Mesendoderm (in vitro differentiated cells): Measurements from ENCODE around the gene SNCA.
A peak's percentile ranks its signal among the peaks of the same experiment; 100 is the strongest.

Experiments
- DNase-seq: peaks from one replicate; pipeline ENCODE4 v3.0.0; 2013
- H2AK5ac ChIP-seq: 2 replicates; pipeline ENCODE4 v1.6.1; 2013; ENCODE audit warnings: low read length, inconsistent platforms
- H2BK120ac ChIP-seq: 2 replicates; pipeline ENCODE4 v1.6.1; 2013; ENCODE audit warnings: low read depth, mild to moderate bottlenecking, low read length, moderate library complexity, mixed read lengths
- H2BK15ac ChIP-seq: replicated peaks from 2 replicates; pipeline ENCODE4 v1.6.1; 2013; ENCODE audit warnings: low read depth, mild to moderate bottlenecking, moderate library complexity
- H2BK5ac ChIP-seq: 2 replicates; pipeline ENCODE4 v1.6.1; 2013; ENCODE audit warnings: low read length, inconsistent platforms
- H3K18ac ChIP-seq: 2 replicates; pipeline ENCODE4 v1.6.1; 2013; ENCODE audit warnings: mild to moderate bottlenecking, low read length, mixed read lengths
- H3K23ac ChIP-seq: one replicate; pipeline ENCODE4 v1.6.1; 2013; ENCODE audit warnings: low read length
- H3K27ac ChIP-seq: 2 replicates; pipeline ENCODE4 v1.5.1; 2013; ENCODE audit warnings: low read depth, mild to moderate bottlenecking, inconsistent platforms, low read length, moderate library complexity
- H3K27me3 ChIP-seq: 2 replicates; pipeline ENCODE4 v1.6.1; 2013; ENCODE audit warnings: low read length, control low read depth, mild to moderate bottlenecking, inconsistent platforms; ENCODE audit not compliant: insufficient read depth, poor library complexity
- H3K36me3 ChIP-seq: 2 replicates; pipeline ENCODE4 v1.6.1; 2013; ENCODE audit warnings: low read length, inconsistent platforms; ENCODE audit not compliant: control insufficient read depth, insufficient read depth
- H3K4ac ChIP-seq: one replicate; pipeline ENCODE4 v1.6.1; 2013; ENCODE audit warnings: low read depth, mild to moderate bottlenecking, low read length, moderate library complexity
- H3K4me1 ChIP-seq: 2 replicates; pipeline ENCODE4 v1.6.1; 2013; ENCODE audit warnings: low read depth, low read length, inconsistent platforms; ENCODE audit not compliant: control insufficient read depth
- H3K4me2 ChIP-seq: 2 replicates; pipeline ENCODE4 v1.6.1; 2013; ENCODE audit warnings: low read length
- H3K4me3 ChIP-seq: 2 replicates; pipeline ENCODE4 v1.5.1; 2013; ENCODE audit warnings: mild to moderate bottlenecking, low read length
- H3K56ac ChIP-seq: one replicate; pipeline ENCODE4 v1.6.1; 2013; ENCODE audit warnings: low read length
- H3K79me1 ChIP-seq: 2 replicates; pipeline ENCODE4 v1.6.1; 2013; ENCODE audit warnings: low read length, inconsistent platforms
- H3K79me2 ChIP-seq: 2 replicates; pipeline ENCODE4 v1.6.1; 2013; ENCODE audit warnings: mild to moderate bottlenecking, low read length; ENCODE audit not compliant: control insufficient read depth, insufficient read depth
- H3K9ac ChIP-seq: 2 replicates; pipeline ENCODE4 v1.6.1; 2013; ENCODE audit warnings: low read length, inconsistent platforms
- H4K5ac ChIP-seq: one replicate; pipeline ENCODE4 v1.6.1; 2013; ENCODE audit warnings: low read length
- H4K8ac ChIP-seq: one replicate; pipeline ENCODE4 v1.6.1; 2013; ENCODE audit warnings: low read depth, mild to moderate bottlenecking, control low read depth, low read length, moderate library complexity
- WGBS: extraction: QIAGEN DNeasy Blood & Tissue Kit; methylation state at CpG from one replicate; pipeline ENCODE4 v1.1.7; 2013; ENCODE audit warnings: low lambda C conversion rate, missing lambda C conversion rate; ENCODE audit not compliant: insufficient coverage; ENCODE audit errors: extremely low coverage; 5-methylcytosine and 5-hydroxymethylcytosine counted together

Gene SNCA

GRCh38 chr4:89722517-89722916 is 114.4 kb downstream of the SNCA start:
- Histone ChIP-seq H4K5ac (no peak overlapping the region), H3K4me3 (no peak overlapping the region), H3K27me3 (no peaks in the 10 kb centered on the region), H2BK5ac (no peak overlapping the region), H2BK120ac (no peak overlapping the region), H3K79me2 (no peaks in the 10 kb centered on the region), H4K8ac (no peak overlapping the region), H3K27ac (no peak overlapping the region), H3K4me1 (no peaks in the 10 kb centered on the region), H3K18ac (no peak overlapping the region), H3K56ac (no peak overlapping the region), H3K4ac (no peak overlapping the region), H3K36me3 (no peaks in the 10 kb centered on the region), H3K23ac (no peak overlapping the region), H3K79me1 (no peaks in the 10 kb centered on the region), H3K4me2 (no peak overlapping the region), H2AK5ac (no peak overlapping the region), H3K9ac (no peak overlapping the region), H2BK15ac (no peak overlapping the region)
- WGBS = no CpG with 5 or more reads among the region's 2 CpGs
- DNase-seq = no peak

- no CpG with 5 or more reads among the region's 2 CpGs for whole genome bisulfite sequencing
- Histone ChIP-seq H4K5ac (no peak overlapping the region), H4K8ac (no peak overlapping the region), H2AK5ac (no peak overlapping the region), H3K4me2 (no peak overlapping the region), H2BK120ac (no peak overlapping the region), H3K27ac (no peak overlapping the region), H3K23ac (no peak overlapping the region), H3K18ac (no peak overlapping the region), H3K36me3 (no peaks in the 10 kb centered on the region), H2BK15ac (no peak overlapping the region), H3K9ac (no peak overlapping the region), H2BK5ac (no peak overlapping the region), H3K4me3 (no peak overlapping the region), H3K27me3 (no peaks in the 10 kb centered on the region), H3K79me2 (no peaks in the 10 kb centered on the region), H3K79me1 (no peaks in the 10 kb centered on the region), H3K4ac (no peak overlapping the region), H3K4me1 (no peaks in the 10 kb centered on the region), H3K56ac (no peak overlapping the region)
- DNase-seq = peak; percentile 32
Observed at GRCh38 chr4:89720981-89721380, 116.0 kb downstream of the SNCA start.

GRCh38 chr4:89719536-89720090 is 117.3 kb downstream of the SNCA start:
- Histone ChIP-seq H3K4me1 (no peaks in the 10 kb centered on the region), H3K9ac (no peak overlapping the region), H3K4me3 (no peak overlapping the region), H3K36me3 (no peaks in the 10 kb centered on the region), H4K5ac (no peak overlapping the region), H2BK120ac (no peak overlapping the region), H3K4ac (no peak overlapping the region), H3K23ac (no peak overlapping the region), H3K27me3 (no peaks in the 10 kb centered on the region), H3K79me1 (no peaks in the 10 kb centered on the region), H3K4me2 (no peak overlapping the region), H3K79me2 (no peaks in the 10 kb centered on the region), H2BK5ac (no peak overlapping the region), H2AK5ac (no peak overlapping the region), H3K27ac (no peak overlapping the region), H3K18ac (no peak overlapping the region), H2BK15ac (no peak overlapping the region), H4K8ac (no peak overlapping the region), H3K56ac (no peak overlapping the region)
- DNase-seq = no peak
- no CpG with 5 or more reads among the region's 7 CpGs for WGBS

GRCh38 chr4:89716893-89717292 is 120.1 kb downstream of the SNCA start:
- no peaks in the 10 kb centered on the region for H3K36me3 ChIP-seq
- no peak overlapping the region for H3K27ac ChIP-seq
- H4K8ac ChIP-seq = no peak overlapping the region
- H3K27me3 ChIP-seq = no peaks in the 10 kb centered on the region
- no peak overlapping the region for H2BK5ac ChIP-seq
- H3K79me2 ChIP-seq = no peaks in the 10 kb centered on the region
- H4K5ac ChIP-seq = no peak overlapping the region
- no peak for DNase-seq
- H3K4me3 ChIP-seq = no peak overlapping the region
- no peaks in the 10 kb centered on the region for H3K4me1 ChIP-seq
- H2AK5ac ChIP-seq = no peak overlapping the region
- no peak overlapping the region for H3K18ac ChIP-seq
- H2BK15ac ChIP-seq = no peak overlapping the region
- H3K79me1 ChIP-seq = no peaks in the 10 kb centered on the region
- WGBS = no CpG with 5 or more reads among the region's 6 CpGs
- no peak overlapping the region for H2BK120ac ChIP-seq
- H3K4me2 ChIP-seq = no peak overlapping the region
- H3K23ac ChIP-seq = no peak overlapping the region
- H3K56ac ChIP-seq = no peak overlapping the region
- no peak overlapping the region for H3K4ac ChIP-seq
- H3K9ac ChIP-seq = no peak overlapping the region

- no peak overlapping the region for H2BK15ac ChIP-seq
- H3K79me1 ChIP-seq = no peaks in the 10 kb centered on the region
- H2AK5ac ChIP-seq = no peak overlapping the region
- H2BK120ac ChIP-seq = no peak overlapping the region
- no peak overlapping the region for H3K4me3 ChIP-seq
- H4K8ac ChIP-seq = no peak overlapping the region
- H3K4ac ChIP-seq = no peak overlapping the region
- H3K4me1 ChIP-seq = no peaks in the 10 kb centered on the region
- WGBS = no CpG with 5 or more reads among the region's 1 CpG
- no peak overlapping the region for H3K4me2 ChIP-seq
- H3K23ac ChIP-seq = no peak overlapping the region
- H4K5ac ChIP-seq = no peak overlapping the region
- H3K56ac ChIP-seq = no peak overlapping the region
- H3K79me2 ChIP-seq = no peaks in the 10 kb centered on the region
- H3K27ac ChIP-seq = no peak overlapping the region
- no peak overlapping the region for H3K9ac ChIP-seq
- H2BK5ac ChIP-seq = no peak overlapping the region
- H3K18ac ChIP-seq = no peak overlapping the region
- peak; percentile 4 for DNase-seq
- no peaks in the 10 kb centered on the region for H3K27me3 ChIP-seq
- H3K36me3 ChIP-seq = no peaks in the 10 kb centered on the region
Observed at GRCh38 chr4:89715631-89716030, 121.3 kb downstream of the SNCA start.

GRCh38 chr4:89712827-89713226 is 124.1 kb downstream of the SNCA start:
- Histone ChIP-seq H2AK5ac (no peak overlapping the region), H3K4me2 (no peak overlapping the region), H3K79me2 (no peaks in the 10 kb centered on the region), H3K56ac (no peak overlapping the region), H3K27me3 (no peaks in the 10 kb centered on the region), H3K27ac (no peak overlapping the region), H3K9ac (no peak overlapping the region), H2BK5ac (no peak overlapping the region), H3K18ac (no peak overlapping the region), H3K23ac (no peak overlapping the region), H2BK15ac (no peak overlapping the region), H3K4ac (no peak overlapping the region), H2BK120ac (no peak overlapping the region), H3K4me1 (peaks cover 3% of the 10 kb centered on the region), H3K36me3 (no peaks in the 10 kb centered on the region), H3K4me3 (no peak overlapping the region), H4K5ac (no peak overlapping the region), H4K8ac (no peak overlapping the region), H3K79me1 (no peaks in the 10 kb centered on the region)
- WGBS = no CpG with 5 or more reads among the region's 4 CpGs
- DNase-seq = no peak
